Esophagus muscularis mucosa (tissue), 4 donors: ENCODE measurements around the gene PLEKHG4B. TPM values are rescaled to one million over a fixed set of nuclear protein-coding genes. Genes with fewer than 3 reads are reported as not detected.

Source experiments
- DNase-seq: peaks from one replicate; pipeline ENCODE4 v3.0.0-alpha.2; 2017; ENCODE audit errors: extremely low spot score
- H3K27ac ChIP-seq, 4 donors: fragments of 200-600 bp; sonication (generic); replicated peaks in 1 of 4; 1 replicate in 3 of 4; 2 replicates in 1 of 4; pipeline ENCODE4 v1.5.1; 2016 to 2019; ENCODE audit warnings: mild to moderate bottlenecking in 1 of 4
- H3K27me3 ChIP-seq, 4 donors: fragments of 200-600 bp; sonication (generic); one replicate each; pipeline versions ENCODE4 v1.5.1 to v1.6.0; 2016 to 2019
- H3K36me3 ChIP-seq, 4 donors: fragments of 200-600 bp; sonication (generic); one replicate each; pipeline ENCODE4 v1.5.1; 2016 to 2019
- H3K4me1 ChIP-seq, 4 donors: fragments of 200-600 bp; sonication (generic); one replicate each; pipeline ENCODE4 v1.5.1; 2016 to 2019
- H3K4me3 ChIP-seq, 4 donors: fragments of 200-600 bp; sonication (generic); 1 replicate in 2 of 4; 2 replicates in 2 of 4; pipeline ENCODE4 v1.5.1; 2016 to 2019; ENCODE audit warnings: mild to moderate bottlenecking in 4 of 4, moderate library complexity in 1 of 4
- H3K9me3 ChIP-seq, 4 donors: fragments of 200-600 bp; sonication (generic); 1 replicate in 3 of 4; 2 replicates in 1 of 4; pipeline ENCODE4 v1.5.1; 2016 to 2019
- CTCF ChIP-seq, 3 experiments: fragments of 200-600 bp in 2 of 3; fragments of 450-650 bp in 1 of 3; sonication (generic) in 2 of 3; IDR thresholded peaks; one replicate each; pipeline ENCODE4 v1.5.1; 2017 to 2019; ENCODE audit warnings: antibody characterized with exemption in 3 of 3, mild to moderate bottlenecking in 2 of 3, moderate library complexity in 1 of 3
- EP300 ChIP-seq: sonication (generic); formaldehyde crosslinking; IDR thresholded peaks from one replicate; pipeline ENCODE4 v1.6.1; 2017; ENCODE audit warnings: antibody characterized with exemption
- POLR2A ChIP-seq: fragments of 450-650 bp; IDR thresholded peaks from one replicate; pipeline ENCODE4 v1.6.1; 2017; ENCODE audit warnings: antibody characterized with exemption, moderate library complexity, mild to moderate bottlenecking, low read depth
- POLR2AphosphoS5 ChIP-seq, 2 donors: sonication (generic); formaldehyde crosslinking; IDR thresholded peaks; one replicate each; pipeline ENCODE4 v1.6.1; 2017; ENCODE audit warnings: antibody characterized with exemption in 2 of 2
- WGBS: methylation state at CpG from one replicate; pipeline ENCODE4 v1.1.5; 2018; 5-methylcytosine and 5-hydroxymethylcytosine counted together
- intact Hi-C: fragments of 100-400 bp; cut with DNase I; formaldehyde crosslinking; loops from one replicate; pipeline ENCODE4 v1.15.1; 2023
- total RNA-seq, 4 donors: library from RNA; depleted of rRNA; stranded (reverse); fragments of >200 nt; gene quantifications; one replicate each; pipeline versions ENCODE4 v1.1.0 to v1.2.1, GENCODE V29; 2016

PLEKHG4B gene
- total RNA-seq, 4 donors from 2014 or later, result under 0.01 to 0.46 TPM; not detected in 2

GRCh38 chr5:203246-203930 lies 111.4 kb downstream of the PLEKHG4B start:
- DNase-seq, result no peak

GRCh38 chr5:204001-204400 lies 112.0 kb downstream of the PLEKHG4B start:
- intact Hi-C loops, result no loop called here
- Histone ChIP-seq H3K27ac (no peak overlapping the region), H3K9me3 (no peaks in the 10 kb centered on the region), H3K4me3 (no peak overlapping the region), H3K36me3 (peaks cover 12 to 55% (median 34%) of the 10 kb centered on the region in 4 donors), H3K27me3 (no peaks in the 10 kb centered on the region), H3K4me1 (peaks cover 0 to 22% (median 11%) of the 10 kb centered on the region in 4 donors)
- 92% methylated on average over 6 of the region's 6 CpGs for WGBS
- no peak for TF ChIP-seq POLR2A
- TF ChIP-seq EP300, result no peak
- TF ChIP-seq POLR2AphosphoS5 (IDR thresholded peaks at IDR 0.05), result no peak
- no peak for TF ChIP-seq CTCF (IDR thresholded peaks at IDR 0.05)
- no peak for DNase-seq

More at GRCh38 chr5:203246-203930, 111.4 kb downstream of the PLEKHG4B start:
- Histone ChIP-seq H3K9me3 (no peaks in the 10 kb centered on the region), H3K4me1 (peaks cover 0 to 22% (median 7%) of the 10 kb centered on the region in 4 donors), H3K27me3 (no peaks in the 10 kb centered on the region), H3K4me3 (no peak overlapping the region), H3K36me3 (peaks cover 12 to 61% (median 37%) of the 10 kb centered on the region in 4 donors), H3K27ac (no peak overlapping the region)
- intact Hi-C loops, result no loop called here
- TF ChIP-seq EP300, result no peak
- no peak for TF ChIP-seq CTCF (IDR thresholded peaks at IDR 0.05)
- no peak for TF ChIP-seq POLR2A
- TF ChIP-seq POLR2AphosphoS5 (IDR thresholded peaks at IDR 0.05), result no peak
- 94% methylated on average over 24 of the region's 26 CpGs for WGBS

GRCh38 chr5:204462-204861 lies 112.5 kb downstream of the PLEKHG4B start:
- peaks cover 0 to 22% (median 11%) of the 10 kb centered on the region in 4 donors for H3K4me1 ChIP-seq
- H3K4me3 ChIP-seq, result no peak overlapping the region
- intact Hi-C loops, result no loop called here
- no peak for DNase-seq
- no peaks in the 10 kb centered on the region for H3K27me3 ChIP-seq
- H3K36me3 ChIP-seq, result peaks cover 12 to 50% (median 33%) of the 10 kb centered on the region in 4 donors
- H3K27ac ChIP-seq, result no peak overlapping the region
- no peaks in the 10 kb centered on the region for H3K9me3 ChIP-seq
- no peak for TF ChIP-seq EP300
- TF ChIP-seq POLR2AphosphoS5 (IDR thresholded peaks at IDR 0.05), result no peak
- no peak for TF ChIP-seq POLR2A
- TF ChIP-seq CTCF (IDR thresholded peaks at IDR 0.05), result no peak

- H3K36me3 ChIP-seq, result peaks cover 12 to 50% (median 33%) of the 10 kb centered on the region in 4 donors
- intact Hi-C loops, result no loop called here
- TF ChIP-seq POLR2A, result no peak
- no peak for TF ChIP-seq POLR2AphosphoS5 (IDR thresholded peaks at IDR 0.05)
- TF ChIP-seq CTCF (IDR thresholded peaks at IDR 0.05), result no peak
- TF ChIP-seq EP300, result no peak
- H3K9me3 ChIP-seq, result no peaks in the 10 kb centered on the region
- H3K27me3 ChIP-seq, result no peaks in the 10 kb centered on the region
- no peak overlapping the region for H3K27ac ChIP-seq
- 96% methylated on average over 30 of the region's 30 CpGs for WGBS
- DNase-seq, result no peak
- peaks cover 0 to 22% (median 14%) of the 10 kb centered on the region in 4 donors for H3K4me1 ChIP-seq
- no peak overlapping the region for H3K4me3 ChIP-seq
Observed at GRCh38 chr5:204966-205670, 113.2 kb downstream of the PLEKHG4B start.
